Fibroblast of pulmonary artery (primary cell): ENCODE results near the gene ZNF594.
"Not testable (repeated sequence)": the region's sequence is repeated elsewhere in the genome, so short reads cannot be mapped to it uniquely, and the experiment has no call there.

Source experiments
- DNase-seq: peaks from one replicate; pipeline ENCODE4 v3.0.0-alpha.2; 2010; ENCODE audit warnings: low read depth
- H3K4me3 ChIP-seq: replicated peaks from 2 replicates; pipeline ENCODE4 v1.5.1; 2011; ENCODE audit warnings: low read depth, mild to moderate bottlenecking, control low read depth, low read length, moderate library complexity
- TF ChIP-seq, protein P1 (sequence below): IDR thresholded peaks from 2 replicates; pipeline ENCODE4 v1.5.1; 2011; ENCODE audit warnings: mild to moderate bottlenecking, control low read depth, low read length, inconsistent platforms; ENCODE audit errors: missing control alignments

The ZNF594 gene

DNA sequence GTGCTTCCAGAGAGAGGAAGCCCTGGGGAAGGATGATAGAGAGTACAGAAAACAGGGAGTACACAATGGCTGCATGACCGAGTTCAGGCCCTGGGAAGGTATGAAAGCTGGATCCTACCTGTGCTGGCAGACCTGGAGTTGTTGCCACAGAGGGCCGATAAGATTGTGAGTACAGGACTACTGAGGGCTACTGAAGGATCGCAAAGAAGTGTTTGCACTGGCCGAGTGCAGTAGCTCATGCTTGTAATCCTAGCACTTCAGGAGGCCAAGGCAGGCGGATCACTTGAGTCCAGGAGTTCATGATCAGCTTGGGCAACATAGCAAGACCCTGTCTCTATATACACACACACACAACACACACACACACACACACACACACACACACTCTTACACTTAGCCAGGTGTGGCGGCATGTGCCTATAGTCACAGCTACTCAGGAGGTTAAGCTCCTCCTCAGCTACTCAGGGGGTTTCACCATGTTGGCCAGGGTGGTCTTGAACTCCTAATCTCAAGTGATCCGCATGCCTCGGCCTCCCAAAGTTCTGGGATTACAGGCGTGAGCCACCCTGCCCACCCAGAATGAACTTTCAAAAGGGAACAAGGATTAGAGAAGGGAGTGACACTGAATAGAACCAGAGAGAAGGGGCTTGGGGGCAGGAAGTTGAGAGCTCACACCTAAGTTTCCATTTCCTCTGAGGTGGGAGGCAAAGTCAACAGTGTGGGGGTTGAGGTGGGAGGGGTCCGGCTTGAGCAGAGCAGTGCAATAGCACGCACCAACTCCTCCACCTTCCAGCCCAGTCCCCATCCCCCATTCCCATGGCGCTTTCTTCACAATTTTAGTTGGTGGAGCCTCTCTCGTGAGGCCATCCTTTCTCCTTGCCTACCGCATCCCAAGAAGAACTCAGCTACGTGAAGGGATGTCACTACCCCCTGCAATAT lies 35.5 kb upstream of the ZNF594 start:
- TF ChIP-seq, protein P1, sequence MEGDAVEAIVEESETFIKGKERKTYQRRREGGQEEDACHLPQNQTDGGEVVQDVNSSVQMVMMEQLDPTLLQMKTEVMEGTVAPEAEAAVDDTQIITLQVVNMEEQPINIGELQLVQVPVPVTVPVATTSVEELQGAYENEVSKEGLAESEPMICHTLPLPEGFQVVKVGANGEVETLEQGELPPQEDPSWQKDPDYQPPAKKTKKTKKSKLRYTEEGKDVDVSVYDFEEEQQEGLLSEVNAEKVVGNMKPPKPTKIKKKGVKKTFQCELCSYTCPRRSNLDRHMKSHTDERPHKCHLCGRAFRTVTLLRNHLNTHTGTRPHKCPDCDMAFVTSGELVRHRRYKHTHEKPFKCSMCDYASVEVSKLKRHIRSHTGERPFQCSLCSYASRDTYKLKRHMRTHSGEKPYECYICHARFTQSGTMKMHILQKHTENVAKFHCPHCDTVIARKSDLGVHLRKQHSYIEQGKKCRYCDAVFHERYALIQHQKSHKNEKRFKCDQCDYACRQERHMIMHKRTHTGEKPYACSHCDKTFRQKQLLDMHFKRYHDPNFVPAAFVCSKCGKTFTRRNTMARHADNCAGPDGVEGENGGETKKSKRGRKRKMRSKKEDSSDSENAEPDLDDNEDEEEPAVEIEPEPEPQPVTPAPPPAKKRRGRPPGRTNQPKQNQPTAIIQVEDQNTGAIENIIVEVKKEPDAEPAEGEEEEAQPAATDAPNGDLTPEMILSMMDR = no peak
- H3K4me3 ChIP-seq = no peak overlapping the region
- no peak for DNase-seq

DNA sequence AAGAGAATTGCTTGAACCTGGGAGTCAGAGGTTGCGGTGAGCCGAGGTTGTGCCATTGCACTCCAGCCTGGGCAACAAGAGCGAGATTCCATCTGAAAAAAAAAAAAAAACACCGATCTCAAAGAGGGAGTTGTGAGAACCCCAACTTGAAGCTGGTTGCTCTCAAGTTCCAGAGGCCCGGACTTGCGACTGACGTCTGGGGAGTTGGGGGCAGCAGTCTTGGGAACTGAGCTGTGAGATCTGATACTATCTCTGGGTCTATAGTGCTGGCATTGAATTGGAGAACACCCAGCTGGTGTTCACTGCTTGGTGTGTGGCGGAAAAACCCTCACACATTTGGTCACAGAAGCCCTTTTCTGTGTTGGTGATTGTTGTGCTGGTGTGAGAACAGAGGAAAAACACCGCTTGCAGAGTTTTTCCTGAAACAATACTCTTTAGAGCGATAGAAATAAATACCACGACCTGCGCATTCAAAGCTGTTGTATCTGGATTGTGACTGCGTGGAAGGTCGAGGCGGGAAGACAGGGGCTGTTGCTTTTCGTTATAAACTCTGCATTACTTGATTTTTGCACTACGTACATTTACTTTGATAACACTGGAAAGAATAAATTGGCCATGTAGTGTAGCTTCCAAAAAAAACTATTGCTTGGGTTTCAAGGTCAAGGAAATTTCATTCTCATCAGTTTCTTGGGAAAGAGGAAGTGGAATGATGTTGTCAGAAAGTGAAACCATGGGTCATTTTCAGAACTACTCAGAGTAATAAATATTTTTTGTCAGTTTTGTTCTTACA lies 34.2 kb upstream of the ZNF594 start:
- DNase-seq = no peak
- TF ChIP-seq, protein P1 = no peak
- H3K4me3 ChIP-seq = no peak overlapping the region

DNA sequence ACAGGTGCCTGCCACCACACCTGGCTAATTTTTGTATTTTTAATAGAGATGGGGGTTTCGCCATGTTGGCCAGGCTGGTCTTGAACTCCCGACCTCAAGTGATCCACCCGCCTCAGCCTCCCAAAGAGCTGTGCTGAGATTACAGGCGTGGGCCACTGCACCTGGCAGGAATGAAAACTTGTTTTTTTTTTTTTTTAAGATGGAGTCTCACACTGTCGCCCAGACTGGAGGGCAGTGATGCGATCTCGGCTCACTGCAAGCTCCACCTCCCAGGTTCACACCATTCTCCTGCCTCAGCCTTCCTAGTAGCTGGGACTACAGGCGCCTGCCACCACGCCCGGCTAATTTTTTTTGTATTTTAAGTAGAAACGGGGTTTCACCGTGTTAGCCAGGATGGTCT lies 30.2 kb upstream of the ZNF594 start:
- not testable (repeated sequence) for DNase-seq, H3K4me3 ChIP-seq

DNA sequence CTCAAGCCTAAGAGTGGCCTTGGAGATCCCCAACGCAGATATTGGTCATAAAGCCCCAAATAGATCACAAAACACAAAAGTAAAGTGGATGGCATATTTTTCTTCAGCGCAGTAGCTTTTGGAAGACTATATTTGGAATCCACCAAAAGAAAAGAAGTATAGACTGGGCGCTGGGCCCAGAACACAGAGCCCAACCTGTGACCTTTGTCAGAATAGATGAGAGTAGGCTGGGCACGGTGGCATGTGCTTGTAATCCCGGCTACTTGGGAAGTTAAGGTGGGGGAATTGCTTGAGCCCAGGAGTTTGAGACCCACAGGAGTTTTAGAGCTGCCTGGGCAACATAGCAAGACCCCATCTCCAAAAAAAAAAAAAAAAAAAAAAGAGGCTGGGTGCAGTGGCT lies 28.4 kb upstream of the ZNF594 start:
- no peak for DNase-seq
- TF ChIP-seq, protein P1 = no peak
- H3K4me3 ChIP-seq = no peak overlapping the region

DNA sequence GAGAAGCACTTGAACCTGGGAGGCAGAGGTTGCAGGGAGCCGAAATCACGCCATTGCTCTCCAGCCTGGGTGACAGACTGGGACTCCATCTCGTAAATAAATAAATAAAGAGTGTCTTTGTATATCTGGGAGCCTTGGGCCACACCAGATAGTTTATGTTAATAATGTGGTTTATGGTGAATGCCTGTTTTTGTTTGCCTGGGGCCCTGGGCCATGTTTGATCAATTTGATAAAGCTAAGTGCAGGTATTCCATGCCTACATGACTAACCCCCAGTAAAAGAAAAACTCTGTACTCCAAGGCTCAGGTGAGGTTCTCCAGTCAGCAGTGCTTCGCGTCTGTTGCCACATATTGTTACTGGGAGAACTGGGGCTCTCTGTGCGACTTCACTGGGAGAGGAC lies 27.9 kb upstream of the ZNF594 start:
- no peak for DNase-seq
- TF ChIP-seq, protein P1 = no peak
- H3K4me3 ChIP-seq = no peak overlapping the region

DNA sequence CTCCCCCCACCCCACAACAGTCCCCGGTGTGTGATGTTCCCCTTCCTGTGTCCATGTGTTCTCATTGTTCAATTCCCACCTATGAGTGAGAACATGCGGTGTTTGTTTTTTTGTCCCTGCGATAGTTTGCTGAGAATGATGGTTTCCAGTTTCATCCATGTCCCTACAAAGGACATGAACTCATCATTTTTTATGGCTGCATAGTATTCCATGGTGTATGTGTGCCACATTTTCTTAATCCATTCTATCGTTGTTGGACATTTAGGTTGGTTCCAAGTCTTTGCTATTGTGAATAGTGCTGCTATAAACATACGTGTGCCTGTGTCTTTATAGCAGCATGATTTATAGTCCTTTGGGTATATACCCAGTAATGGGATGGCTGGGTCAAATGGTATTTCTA lies 25.9 kb upstream of the ZNF594 start:
- not testable (repeated sequence) for DNase-seq, H3K4me3 ChIP-seq

DNA sequence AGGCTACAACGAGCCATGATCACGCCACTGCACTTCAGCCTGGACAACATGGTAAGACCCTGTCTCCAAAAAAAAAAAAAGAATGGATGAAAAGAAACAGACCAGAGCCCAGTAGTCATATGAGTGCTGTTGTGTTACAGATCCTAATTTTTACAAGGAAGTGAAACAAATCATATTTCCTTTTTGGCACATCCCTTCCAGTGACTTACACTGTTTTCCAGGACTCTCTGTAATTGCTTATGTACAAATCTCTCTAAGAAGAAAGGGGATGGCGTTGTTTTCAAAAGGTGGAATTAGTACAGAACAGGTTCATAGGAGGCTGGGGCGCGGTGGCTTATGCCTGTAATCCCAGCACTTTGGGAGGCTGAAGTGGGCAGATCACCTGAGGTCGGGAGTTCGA lies 19.8 kb upstream of the ZNF594 start:
- H3K4me3 ChIP-seq = no peak overlapping the region
- no peak for DNase-seq
- TF ChIP-seq, protein P1 = no peak
